Choroid plexus epithelial cell (primary cell): ENCODE measurements around the gene DCBLD1.
"Not testable (repeated sequence)": the region's sequence is repeated elsewhere in the genome, so short reads cannot be mapped to it uniquely, and the experiment has no call there.

Source experiments
- DNase-seq: peaks from one replicate; pipeline ENCODE4 v3.0.0-alpha.2; 2010; ENCODE audit warnings: low read depth
- H3K4me3 ChIP-seq: 2 replicates; pipeline ENCODE4 v1.5.1; 2011; ENCODE audit warnings: low read depth, mild to moderate bottlenecking, control low read depth, low read length, moderate library complexity
- CTCF ChIP-seq: conservative IDR thresholded peaks from 2 replicates; pipeline ENCODE4 v1.5.1; 2011; ENCODE audit warnings: low read depth, mild to moderate bottlenecking, control low read depth, inconsistent platforms, low read length, moderate library complexity

The DCBLD1 gene

GRCh38 chr6:117513778-117514365 lies 31.4 kb downstream of the DCBLD1 start:
- TF ChIP-seq CTCF = no peak
- H3K4me3 ChIP-seq = no peak overlapping the region
- no peak for DNase-seq

GRCh38 chr6:117514655-117515054 lies 32.2 kb downstream of the DCBLD1 start:
- no peak for DNase-seq
- TF ChIP-seq CTCF = no peak
- no peak overlapping the region for H3K4me3 ChIP-seq

GRCh38 chr6:117515326-117515725 lies 32.9 kb downstream of the DCBLD1 start:
- H3K4me3 ChIP-seq = no peak overlapping the region
- no peak for DNase-seq
- TF ChIP-seq CTCF = no peak

DNA sequence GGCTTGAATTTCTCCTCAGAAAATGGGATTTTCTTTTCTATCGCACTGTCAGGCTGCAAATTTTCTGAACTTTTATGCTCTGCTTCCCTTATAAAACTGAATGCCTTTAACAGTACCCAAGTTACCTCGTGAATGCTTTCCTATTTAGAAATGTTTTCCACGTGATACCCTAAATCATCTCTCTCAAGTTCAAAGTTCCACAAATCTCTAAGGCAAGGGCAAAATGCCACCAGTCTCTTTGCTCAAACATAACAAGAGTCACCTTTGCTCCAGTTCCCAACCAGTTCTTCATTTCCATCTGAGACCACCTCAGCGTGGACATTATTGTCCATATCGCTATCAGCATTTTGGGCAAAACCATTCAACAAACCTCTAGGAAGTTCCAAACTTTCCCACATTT lies 35.5 kb downstream of the DCBLD1 start:
- not testable (repeated sequence) for H3K4me3 ChIP-seq, DNase-seq

GRCh38 chr6:117518870-117519269 lies 36.4 kb downstream of the DCBLD1 start:
- no peak overlapping the region for H3K4me3 ChIP-seq
- no peak for TF ChIP-seq CTCF
- no peak for DNase-seq

DNA sequence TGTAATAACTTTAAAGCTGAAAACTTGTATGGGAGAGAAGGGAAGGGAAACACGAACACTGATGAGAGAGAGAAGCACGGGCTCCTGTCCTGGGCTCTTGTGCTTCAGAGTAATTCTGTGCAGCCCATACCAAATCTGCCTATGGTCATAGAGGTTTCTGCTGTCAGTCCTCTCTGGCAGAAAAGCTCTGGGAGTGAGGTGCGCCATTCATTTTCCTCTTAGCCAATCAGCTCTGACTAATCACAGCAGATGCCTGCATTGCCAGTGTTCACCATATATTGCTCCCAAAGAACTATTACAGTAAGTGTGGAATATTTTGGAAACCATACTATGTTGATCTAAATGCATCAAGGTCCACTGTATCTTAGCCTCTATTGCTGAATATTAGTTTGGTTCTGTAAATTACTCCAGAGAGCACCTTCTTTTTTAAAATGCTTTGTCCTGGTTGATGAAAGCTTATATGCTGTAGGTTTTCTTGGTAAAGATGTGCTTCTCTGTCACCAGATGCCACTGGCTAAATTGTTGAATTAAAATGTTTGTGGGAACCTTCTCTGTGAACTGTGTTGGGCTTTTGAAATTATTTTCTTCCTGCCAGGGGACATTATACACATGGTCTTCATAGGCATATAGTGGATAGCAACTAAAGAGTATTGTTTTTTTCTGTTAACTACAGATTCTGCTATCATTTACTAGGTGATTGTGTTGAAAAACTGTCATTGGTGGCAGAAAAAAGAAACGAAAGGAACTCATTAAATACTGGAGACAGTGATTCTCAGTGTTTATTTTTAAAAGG lies 38.3 kb downstream of the DCBLD1 start:
- no peak for DNase-seq
- TF ChIP-seq CTCF = no peak
- no peak overlapping the region for H3K4me3 ChIP-seq

DNA sequence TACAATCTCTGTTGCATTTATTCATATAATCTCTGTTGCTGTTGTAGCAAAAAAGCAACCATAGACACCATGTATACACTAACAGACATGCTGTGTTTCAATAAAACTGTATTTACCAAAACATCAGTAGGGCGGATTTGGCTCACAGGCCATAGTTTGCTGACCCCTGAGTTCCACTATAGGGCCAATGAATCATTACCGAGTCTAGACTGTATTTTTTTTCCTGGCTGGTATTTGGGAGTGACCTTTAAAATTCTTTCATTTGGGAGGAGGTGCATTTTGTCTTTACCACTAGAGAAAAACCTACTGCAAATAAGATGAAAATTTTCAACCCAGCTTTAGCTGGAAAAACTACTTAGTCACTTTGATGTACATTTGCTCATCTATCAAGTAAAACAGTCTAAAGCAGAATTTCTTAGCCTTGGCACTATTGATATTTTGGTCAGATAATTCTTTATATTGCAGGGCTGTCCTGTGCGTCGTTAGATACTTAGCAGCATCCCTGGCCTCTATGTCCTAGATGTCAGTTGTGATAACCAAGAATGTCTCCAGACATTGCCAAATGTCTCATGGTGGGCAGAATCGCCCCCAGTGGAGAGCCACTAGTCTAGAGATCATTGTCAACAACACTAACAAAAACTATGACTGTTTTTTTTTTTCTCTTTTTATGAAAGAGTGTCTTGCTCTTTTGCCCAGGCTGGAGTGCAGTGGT lies 39.5 kb downstream of the DCBLD1 start:
- no peak overlapping the region for H3K4me3 ChIP-seq
- TF ChIP-seq CTCF = no peak
- DNase-seq = peak; percentile 63
